ENCODE measurements around the gene TMSB4X.

GRCh38 chrX:12948495-12948894 lies 26.4 kb upstream of the TMSB4X start:
- TF ChIP-seq YY1 (IDR thresholded peaks at IDR 0.05; ENCODE audit: low read depth) (no peak), CTCF (IDR thresholded peaks at IDR 0.05) (no peak), SMC3 (IDR thresholded peaks at IDR 0.05; ENCODE audit: low read depth, low read length) (no peak), JUND (IDR thresholded peaks at IDR 0.05) (no peak), CHD2 (IDR thresholded peaks at IDR 0.05; ENCODE audit: low read length, partially characterized antibody) (no peak), EP300 (IDR thresholded peaks at IDR 0.05; ENCODE audit: borderline replicate concordance in 1 of 2, low read depth in 1 of 2, low read length in 1 of 2) (no peak)
